Hepatocyte (in vitro differentiated cells): ENCODE data around the gene ACAP3. TPM values are rescaled to one million over a fixed set of nuclear protein-coding genes. Genes with fewer than 3 reads are reported as not detected.

Source experiments
- DNase-seq: peaks from one replicate; pipeline ENCODE4 v3.0.0-alpha.2; 2016; ENCODE audit warnings: low spot score
- H2AFZ ChIP-seq: fragments of 200-600 bp; sonication (generic); 2 replicates; pipeline ENCODE4 v1.6.0; 2016; ENCODE audit warnings: antibody characterized with exemption, mild to moderate bottlenecking
- H3K27ac ChIP-seq: fragments of 200-600 bp; sonication (generic); 2 replicates; pipeline ENCODE4 v1.5.1; 2016; ENCODE audit warnings: mild to moderate bottlenecking
- H3K27me3 ChIP-seq: fragments of 200-600 bp; sonication (generic); 2 replicates; pipeline ENCODE4 v1.6.1; 2016
- H3K36me3 ChIP-seq: fragments of 200-600 bp; sonication (generic); replicated peaks from 2 replicates; pipeline ENCODE4 v1.5.1; 2016; ENCODE audit warnings: low read depth; ENCODE audit not compliant: insufficient read depth
- H3K4me1 ChIP-seq: fragments of 200-600 bp; sonication (generic); 2 replicates; pipeline ENCODE4 v1.5.1; 2016; ENCODE audit warnings: mild to moderate bottlenecking, moderate library complexity; ENCODE audit not compliant: insufficient read depth
- H3K4me2 ChIP-seq: fragments of 200-600 bp; sonication (generic); 2 replicates; pipeline ENCODE4 v1.6.0; 2016
- H3K4me3 ChIP-seq: fragments of 200-600 bp; sonication (generic); 2 replicates; pipeline ENCODE4 v1.5.1; 2016; ENCODE audit warnings: mild to moderate bottlenecking
- H3K79me2 ChIP-seq: fragments of 200-600 bp; sonication (generic); 2 replicates; pipeline ENCODE4 v1.6.0; 2017; ENCODE audit warnings: mild to moderate bottlenecking
- H3K9me2 ChIP-seq: fragments of 200-600 bp; sonication (generic); replicated peaks from 2 replicates; pipeline ENCODE4 v1.6.0; 2017; ENCODE audit warnings: mild to moderate bottlenecking; ENCODE audit not compliant: insufficient read depth
- H3K9me3 ChIP-seq: fragments of 200-600 bp; sonication (generic); 2 replicates; pipeline ENCODE4 v1.5.1; 2016; ENCODE audit warnings: low read depth, mild to moderate bottlenecking
- H4K20me1 ChIP-seq: fragments of 200-600 bp; sonication (generic); 2 replicates; pipeline ENCODE4 v1.6.0; 2016; ENCODE audit warnings: mild to moderate bottlenecking; ENCODE audit not compliant: insufficient read depth, poor library complexity, severe bottlenecking
- EZH2 ChIP-seq: fragments of 200-600 bp; sonication (generic); IDR thresholded peaks from 2 replicates; pipeline ENCODE4 v1.6.1; 2016; ENCODE audit warnings: antibody characterized with exemption, mild to moderate bottlenecking, borderline replicate concordance
- EZH2phosphoT487 ChIP-seq: fragments of 200-600 bp; sonication (generic); IDR thresholded peaks from one replicate; pipeline ENCODE4 v1.6.1; 2018; ENCODE audit warnings: antibody characterized with exemption, mild to moderate bottlenecking, low read depth, moderate library complexity; ENCODE audit not compliant: unreplicated experiment, severe bottlenecking
- WGBS: methylation state at CpG from one replicate; pipeline ENCODE4 v1.1.6; 2016; ENCODE audit warnings: low lambda C conversion rate; ENCODE audit errors: missing lambda C conversion rate; 5-methylcytosine and 5-hydroxymethylcytosine counted together
- polyA plus RNA-seq: library from polyadenylated mRNA; unstranded; fragments of >200 nt; fragmentation: Nextera tagmentation; extraction: Ambion mirVana; gene quantifications from 2 replicates; pipeline ENCODE4 v1.2.1, GENCODE V29; 2016
- total RNA-seq: library from RNA; depleted of rRNA; stranded (reverse); fragments of >200 nt; gene quantifications from 2 replicates; pipeline ENCODE4 v1.2.3, GENCODE V29; 2014
- TF ChIP-seq, protein P1 (sequence below): fragments of 200-600 bp; sonication (generic); IDR thresholded peaks from 2 replicates; pipeline ENCODE4 v1.5.1; 2016; ENCODE audit warnings: antibody characterized with exemption, mild to moderate bottlenecking; ENCODE audit not compliant: poor library complexity

ACAP3 gene
- total and polyA plus RNA-seq, 2 experiments from 2014 or later, result 56.0 to 87.1 TPM

GRCh38 chr1:1313500-1314236 is 5.9 kb upstream of the ACAP3 start:
- H3K9me2 ChIP-seq, result no peaks in the 10 kb centered on the region
- no peaks in the 10 kb centered on the region for H3K9me3 ChIP-seq
- no peaks in the 10 kb centered on the region for H3K27me3 ChIP-seq
- no peak for DNase-seq
- 94% methylated on average over 35 of the region's 37 CpGs for WGBS
- H3K4me3 ChIP-seq, result no peak overlapping the region
- H4K20me1 ChIP-seq, result peaks cover 4% of the 10 kb centered on the region
- H3K79me2 ChIP-seq, result peaks cover 44% of the 10 kb centered on the region
- H2AFZ ChIP-seq, result no peak overlapping the region
- TF ChIP-seq EZH2, result no peak
- TF ChIP-seq, protein P1, sequence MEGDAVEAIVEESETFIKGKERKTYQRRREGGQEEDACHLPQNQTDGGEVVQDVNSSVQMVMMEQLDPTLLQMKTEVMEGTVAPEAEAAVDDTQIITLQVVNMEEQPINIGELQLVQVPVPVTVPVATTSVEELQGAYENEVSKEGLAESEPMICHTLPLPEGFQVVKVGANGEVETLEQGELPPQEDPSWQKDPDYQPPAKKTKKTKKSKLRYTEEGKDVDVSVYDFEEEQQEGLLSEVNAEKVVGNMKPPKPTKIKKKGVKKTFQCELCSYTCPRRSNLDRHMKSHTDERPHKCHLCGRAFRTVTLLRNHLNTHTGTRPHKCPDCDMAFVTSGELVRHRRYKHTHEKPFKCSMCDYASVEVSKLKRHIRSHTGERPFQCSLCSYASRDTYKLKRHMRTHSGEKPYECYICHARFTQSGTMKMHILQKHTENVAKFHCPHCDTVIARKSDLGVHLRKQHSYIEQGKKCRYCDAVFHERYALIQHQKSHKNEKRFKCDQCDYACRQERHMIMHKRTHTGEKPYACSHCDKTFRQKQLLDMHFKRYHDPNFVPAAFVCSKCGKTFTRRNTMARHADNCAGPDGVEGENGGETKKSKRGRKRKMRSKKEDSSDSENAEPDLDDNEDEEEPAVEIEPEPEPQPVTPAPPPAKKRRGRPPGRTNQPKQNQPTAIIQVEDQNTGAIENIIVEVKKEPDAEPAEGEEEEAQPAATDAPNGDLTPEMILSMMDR, result no peak
- no peak for TF ChIP-seq EZH2phosphoT487
- H3K4me1 ChIP-seq, result peaks cover 17% of the 10 kb centered on the region
- no peak overlapping the region for H3K4me2 ChIP-seq
- no peak overlapping the region for H3K27ac ChIP-seq
- H3K36me3 ChIP-seq, result no peaks in the 10 kb centered on the region

- Histone ChIP-seq H4K20me1 (peaks cover 4% of the 10 kb centered on the region), H3K36me3 (no peaks in the 10 kb centered on the region), H3K79me2 (peaks cover 40% of the 10 kb centered on the region), H3K4me3 (no peak overlapping the region), H3K9me3 (no peaks in the 10 kb centered on the region), H3K27ac (no peak overlapping the region), H3K4me2 (no peak overlapping the region), H3K9me2 (no peaks in the 10 kb centered on the region), H2AFZ (no peak overlapping the region), H3K27me3 (no peaks in the 10 kb centered on the region), H3K4me1 (peaks cover 12% of the 10 kb centered on the region)
- TF ChIP-seq, protein P1, result no peak
- 97% methylated on average over 44 of the region's 49 CpGs for WGBS
- no peak for DNase-seq
Measured at GRCh38 chr1:1312450-1313314, 5.0 kb upstream of the ACAP3 start.

DNA sequence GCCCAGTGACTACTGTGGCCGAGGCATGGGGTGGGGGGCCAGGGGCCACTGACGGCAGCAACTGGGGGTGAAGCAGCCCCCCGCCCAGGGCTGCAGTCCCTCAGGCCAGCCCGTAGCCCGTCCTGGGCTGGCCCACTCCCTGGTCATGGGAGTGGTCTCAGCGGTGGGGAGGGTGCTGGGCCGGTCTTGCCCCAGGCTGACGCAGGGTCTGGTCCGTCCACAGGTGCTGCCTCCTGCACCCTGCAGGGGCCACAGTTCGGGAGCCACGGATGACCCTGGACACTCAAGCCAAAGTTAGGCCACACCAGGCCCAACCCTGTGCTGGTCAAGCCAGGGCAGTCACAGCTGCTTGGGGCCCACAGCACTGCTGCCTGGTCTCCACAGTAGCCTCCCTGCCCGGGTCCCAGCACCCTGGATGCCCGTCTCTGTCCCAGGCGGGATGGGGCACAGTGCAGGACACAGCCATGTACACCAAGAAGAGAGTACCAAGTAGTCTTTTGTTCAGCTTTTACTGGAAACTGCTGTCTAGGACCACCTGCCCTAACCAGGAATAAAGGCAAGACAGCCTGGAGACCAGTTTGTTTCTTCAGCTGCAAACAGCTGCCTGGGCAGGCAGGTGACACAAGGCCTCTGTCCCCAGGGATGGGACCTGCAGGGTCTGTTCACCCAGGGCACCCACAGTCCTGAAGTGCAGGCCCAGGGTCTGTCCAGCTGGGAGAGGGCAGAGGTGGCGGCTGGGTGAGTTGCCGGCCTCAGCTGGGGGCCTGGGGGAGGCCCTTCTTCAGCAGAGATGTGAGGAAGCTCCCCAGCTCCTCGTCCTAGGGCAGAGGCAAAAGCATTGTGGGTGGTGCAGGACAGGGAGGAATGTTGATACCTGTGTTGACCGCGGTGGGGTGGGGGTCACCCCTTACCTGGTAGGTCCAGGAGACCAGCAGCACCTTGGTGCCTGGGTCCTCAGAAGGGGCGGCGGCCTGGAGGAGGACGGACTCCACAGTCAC is 3.7 kb upstream of the ACAP3 start:
- Histone ChIP-seq H3K4me1 (peaks cover 16% of the 10 kb centered on the region), H3K27me3 (no peaks in the 10 kb centered on the region), H3K27ac (no peak overlapping the region), H4K20me1 (peaks cover 4% of the 10 kb centered on the region), H3K36me3 (no peaks in the 10 kb centered on the region), H3K9me2 (no peaks in the 10 kb centered on the region), H3K9me3 (no peaks in the 10 kb centered on the region), H3K79me2 (peaks cover 37% of the 10 kb centered on the region), H3K4me3 (no peak overlapping the region), H2AFZ (no peak overlapping the region), H3K4me2 (no peak overlapping the region)
- WGBS, result 93% methylated on average over 21 of the region's 22 CpGs
- DNase-seq, result no peak
- TF ChIP-seq, protein P1, result no peak
- no peak for TF ChIP-seq EZH2phosphoT487
- TF ChIP-seq EZH2, result no peak
